Renal cortical epithelial cell (primary cell): ENCODE data around the gene OR10H1. TPM values are rescaled to one million over a fixed set of nuclear protein-coding genes. Genes with fewer than 3 reads are reported as not detected.
"Not testable (repeated sequence)": the region's sequence is repeated elsewhere in the genome, so short reads cannot be mapped to it uniquely, and the experiment has no call there.

Source experiments
- DNase-seq: peaks from one replicate; pipeline ENCODE4 v3.0.0-alpha.2; 2011; ENCODE audit warnings: low read depth
- total RNA-seq: library from RNA; depleted of rRNA; stranded (reverse); fragments of >200 nt; gene quantifications from 2 replicates; pipeline ENCODE4 v1.2.3, GENCODE V29; 2014

Gene OR10H1
- total RNA-seq, 1 donor from 2014 or later: 0.45 TPM

DNA sequence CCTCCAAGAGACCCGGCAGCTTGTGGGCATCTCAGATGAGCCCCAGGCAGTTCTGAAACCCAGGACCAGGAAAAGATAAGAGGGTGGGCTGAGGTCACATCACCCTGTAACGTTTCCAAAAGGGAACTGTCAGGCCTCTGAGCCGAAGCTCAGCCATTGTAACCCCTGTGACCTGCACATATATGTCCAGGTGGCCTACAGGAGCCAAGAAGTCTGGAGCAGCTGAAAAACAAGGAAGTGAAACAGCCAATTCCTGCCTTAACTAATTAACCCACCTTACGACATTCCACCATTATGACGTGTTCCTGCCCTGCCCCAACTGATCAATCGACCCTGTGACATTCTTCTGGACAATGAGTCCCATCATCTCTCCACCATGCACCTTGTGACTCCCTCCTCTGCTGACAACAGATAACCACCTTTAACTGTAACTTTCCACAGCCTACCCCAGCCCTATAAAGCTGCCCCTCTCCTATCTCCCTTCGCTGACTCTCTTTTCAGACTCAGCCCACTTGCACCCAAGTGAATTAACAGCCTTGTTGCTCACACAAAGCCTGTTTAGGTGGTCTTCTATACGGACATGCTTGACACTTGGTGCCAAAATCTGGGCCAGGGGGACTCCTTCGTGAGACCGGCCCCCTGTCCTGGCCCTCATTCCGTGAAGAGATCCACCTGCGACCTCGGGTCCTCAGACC, 13.3 kb upstream of the OR10H1 start:
- peak; percentile 72 for DNase-seq

DNA sequence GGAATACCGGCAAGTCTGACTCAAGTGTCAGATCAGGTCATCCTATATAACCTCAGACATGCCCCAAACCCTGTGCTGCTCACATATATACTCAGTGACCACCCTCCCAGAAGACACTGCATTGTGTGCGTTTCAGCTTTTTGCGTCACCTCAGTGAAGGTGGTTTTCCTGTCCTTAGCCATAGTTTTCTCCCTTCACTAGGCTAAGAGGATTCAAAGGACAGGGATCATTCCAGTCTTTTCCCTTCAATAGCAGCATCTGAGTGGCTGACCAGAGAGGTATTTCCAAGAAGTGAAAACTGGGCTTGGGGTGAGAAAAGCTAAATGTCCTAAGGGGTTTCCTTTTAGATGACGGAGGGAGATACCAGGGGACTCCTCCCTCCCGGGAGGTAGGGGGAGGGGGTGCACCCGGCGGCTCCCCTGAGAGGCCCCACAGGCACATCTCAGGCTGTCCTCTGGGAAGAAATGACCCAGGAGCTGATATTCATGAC, 12.7 kb upstream of the OR10H1 start:
- DNase-seq: no peak

DNA sequence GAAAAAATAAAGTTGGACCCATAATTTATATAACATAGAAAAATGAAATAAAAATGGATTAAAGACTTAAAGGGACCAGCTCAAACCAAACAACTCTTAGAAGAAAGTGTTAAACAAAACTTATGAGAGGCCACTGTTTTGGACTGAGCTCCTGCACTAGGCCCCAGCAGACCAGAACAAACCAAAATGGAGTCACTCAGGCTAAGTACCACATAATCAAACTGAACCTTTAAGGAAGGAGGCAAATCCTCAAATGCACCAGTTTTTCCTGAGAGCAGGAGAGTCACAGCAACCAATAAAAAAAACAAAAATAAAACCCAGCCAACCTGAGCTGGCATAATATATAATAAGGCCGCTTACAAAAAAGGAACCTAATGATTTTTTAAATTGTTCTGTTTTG, 10.3 kb upstream of the OR10H1 start:
- DNase-seq: no peak

DNA sequence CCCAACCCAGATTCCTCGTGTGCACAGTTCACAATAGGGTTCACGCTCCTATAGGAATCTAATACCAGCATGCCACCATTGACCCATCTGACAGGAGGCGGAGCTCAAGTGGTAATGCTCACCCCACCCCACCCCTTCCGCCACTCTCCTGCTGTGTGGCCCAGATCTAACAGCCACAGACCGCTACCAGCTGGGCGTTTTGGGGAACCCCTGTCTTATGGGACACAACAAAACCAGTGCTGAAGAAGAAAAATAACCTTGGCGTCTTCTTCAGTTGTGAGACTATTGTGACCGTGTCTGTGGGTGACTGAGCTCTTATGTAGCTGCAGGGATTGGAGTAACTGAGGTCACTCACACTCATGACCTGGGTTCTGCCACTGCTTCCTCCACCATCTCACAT, 5.2 kb upstream of the OR10H1 start:
- no peak for DNase-seq

GRCh38 chr19:15813916-15814315, 1.5 kb downstream of the OR10H1 start:
- DNase-seq: no peak

GRCh38 chr19:15812060-15812722, 3.3 kb downstream of the OR10H1 start:
- peak; percentile 25 for DNase-seq

- DNase-seq: no peak
Measured at GRCh38 chr19:15811476-15811875, 4.0 kb downstream of the OR10H1 start.

GRCh38 chr19:15810335-15810734, 5.1 kb downstream of the OR10H1 start:
- no peak for DNase-seq

- DNase-seq: not testable (repeated sequence)
Measured at GRCh38 chr19:15794279-15794678, 21.2 kb downstream of the OR10H1 start.

DNA sequence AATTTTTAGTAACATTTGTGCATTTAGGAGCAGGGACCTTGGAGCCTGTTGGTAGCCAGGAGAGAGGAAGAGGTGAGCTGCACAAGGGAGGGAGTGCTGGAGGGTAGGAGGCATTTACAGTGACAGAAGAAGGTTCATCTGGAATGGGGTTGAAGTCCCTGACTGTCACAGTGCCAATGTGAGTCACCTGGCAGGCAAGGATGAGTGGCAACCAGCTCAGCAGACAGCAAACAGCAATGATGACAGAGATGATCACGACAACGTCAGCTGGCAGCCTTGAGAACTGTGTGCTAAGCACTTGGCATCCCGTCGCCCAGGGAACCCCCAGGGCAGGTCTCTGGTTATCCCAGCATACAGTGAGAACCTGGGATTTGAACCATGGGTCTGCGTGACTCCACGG, 25.4 kb downstream of the OR10H1 start:
- DNase-seq: no peak

GRCh38 chr19:15788594-15789270, 26.7 kb downstream of the OR10H1 start:
- DNase-seq: no peak

DNA sequence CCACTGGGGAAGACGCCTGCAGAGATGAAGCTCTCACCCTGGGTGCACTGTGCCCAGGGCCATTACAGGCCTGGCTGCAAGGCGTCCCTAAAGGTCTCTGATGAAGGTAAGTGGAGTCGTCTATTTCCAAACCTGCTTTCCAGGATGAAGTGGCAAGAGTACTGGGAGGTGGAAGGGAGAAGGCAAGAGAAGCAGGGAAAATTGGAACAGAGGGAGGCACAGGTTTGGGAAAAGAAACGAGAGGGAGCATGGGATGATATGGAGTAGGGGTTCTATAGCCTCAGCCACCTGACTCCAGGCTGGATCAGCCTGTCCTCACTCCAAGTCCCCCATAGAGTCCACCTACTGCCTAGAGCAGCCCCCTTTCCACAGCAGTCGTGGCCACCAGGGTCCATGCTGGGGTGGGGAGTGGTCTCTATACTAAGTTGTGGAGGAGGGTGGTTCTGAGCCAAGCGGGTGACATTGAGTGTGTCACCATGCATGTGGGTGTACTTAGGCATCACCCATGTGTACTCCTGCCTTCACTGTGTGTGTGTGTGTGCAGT, 27.8 kb downstream of the OR10H1 start, which contains the start of gene OR10H5:
OR10H5 (plus strand) TSS at position 51 of the 545 bp plus-strand sequence. CDS start 6,388 bp downstream, outside the sequence.
- DNase-seq: no peak

- not testable (repeated sequence) for DNase-seq
Measured at GRCh38 chr19:15782896-15783295, 32.6 kb downstream of the OR10H1 start.

GRCh38 chr19:15782211-15782610, 33.3 kb downstream of the OR10H1 start:
- no peak for DNase-seq

DNA sequence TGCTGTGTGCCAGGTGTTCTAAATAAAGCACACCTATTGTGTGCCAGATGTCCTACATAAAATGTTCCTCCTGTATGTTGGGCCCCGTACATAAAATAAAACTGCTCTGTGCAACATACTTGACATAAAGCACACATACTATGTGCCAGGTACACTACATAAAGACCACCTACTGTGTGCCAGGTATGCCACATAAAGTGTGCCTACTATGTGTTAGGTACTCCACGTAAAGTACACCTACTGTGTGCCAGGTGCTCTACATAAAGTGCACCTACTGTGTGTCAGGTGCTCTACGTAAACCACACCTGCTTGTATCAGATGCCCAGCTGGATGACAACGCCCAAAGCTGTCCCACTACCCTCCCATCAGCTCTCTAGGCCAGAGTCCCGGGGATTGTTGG, 33.8 kb downstream of the OR10H1 start:
- no peak for DNase-seq

- DNase-seq: no peak
Measured at GRCh38 chr19:15780610-15781418, 34.6 kb downstream of the OR10H1 start.

- DNase-seq: peak; percentile 8
Measured at GRCh38 chr19:15779756-15780476, 35.5 kb downstream of the OR10H1 start.

GRCh38 chr19:15776991-15777970, 38.2 kb downstream of the OR10H1 start:
- no peak for DNase-seq

- no peak for DNase-seq
Measured at GRCh38 chr19:15776264-15776663, 39.2 kb downstream of the OR10H1 start.

- no peak for DNase-seq
Measured at GRCh38 chr19:15775249-15775648, 40.2 kb downstream of the OR10H1 start.
